ENCODE measurements around the gene LAP3.

Gene LAP3

GRCh38 chr4:17619416-17620105 lies 42.6 kb downstream of the LAP3 start:
- DNase-seq = no peak

DNA sequence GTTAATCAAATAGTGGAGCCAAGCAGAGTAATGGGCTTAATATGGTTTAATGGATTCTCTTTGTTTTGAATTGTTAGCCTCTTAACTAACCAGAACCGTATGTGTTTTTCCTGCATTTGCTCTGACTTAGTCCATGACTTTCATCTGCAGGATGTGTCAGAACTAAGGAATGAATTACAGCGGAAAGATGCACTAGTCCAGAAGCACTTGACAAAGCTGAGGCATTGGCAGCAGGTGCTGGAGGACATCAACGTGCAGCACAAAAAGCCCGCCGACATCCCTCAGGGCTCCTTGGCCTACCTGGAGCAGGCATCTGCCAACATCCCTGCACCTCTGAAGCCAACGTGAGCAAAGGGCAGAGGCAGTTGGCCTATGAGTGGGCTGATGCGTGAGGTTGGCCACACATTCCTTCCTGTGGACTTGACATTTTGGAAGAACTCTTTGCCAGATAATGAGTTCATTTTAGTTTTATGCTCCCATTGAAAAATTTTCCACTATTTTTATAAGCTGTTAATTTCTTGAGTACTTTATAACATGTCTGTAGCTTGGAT lies 46.5 kb downstream of the LAP3 start:
- DNase-seq = no peak

GRCh38 chr4:17624821-17625220 lies 47.8 kb downstream of the LAP3 start:
- no peak for DNase-seq

DNA sequence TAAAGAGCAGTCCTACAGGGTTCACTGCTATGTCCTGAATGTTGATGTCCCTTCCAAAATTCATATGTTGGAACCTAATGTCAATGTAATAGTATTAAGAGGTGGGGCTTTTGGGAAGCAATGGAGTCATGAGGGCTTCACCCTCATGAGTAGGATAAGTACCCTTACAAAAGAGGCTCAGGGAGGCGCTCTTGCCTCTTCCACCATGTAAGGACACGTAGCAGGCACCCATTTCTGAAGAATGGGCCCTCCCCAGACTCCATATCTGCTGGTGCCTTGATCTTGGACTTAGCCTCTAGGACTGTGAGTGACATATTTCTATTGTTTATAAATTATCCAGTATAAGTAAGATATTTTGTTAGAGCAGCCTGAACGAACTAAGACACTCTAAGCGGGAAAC lies 53.2 kb downstream of the LAP3 start:
- DNase-seq = no peak

GRCh38 chr4:17633600-17633999 lies 56.6 kb downstream of the LAP3 start:
- no peak for DNase-seq

DNA sequence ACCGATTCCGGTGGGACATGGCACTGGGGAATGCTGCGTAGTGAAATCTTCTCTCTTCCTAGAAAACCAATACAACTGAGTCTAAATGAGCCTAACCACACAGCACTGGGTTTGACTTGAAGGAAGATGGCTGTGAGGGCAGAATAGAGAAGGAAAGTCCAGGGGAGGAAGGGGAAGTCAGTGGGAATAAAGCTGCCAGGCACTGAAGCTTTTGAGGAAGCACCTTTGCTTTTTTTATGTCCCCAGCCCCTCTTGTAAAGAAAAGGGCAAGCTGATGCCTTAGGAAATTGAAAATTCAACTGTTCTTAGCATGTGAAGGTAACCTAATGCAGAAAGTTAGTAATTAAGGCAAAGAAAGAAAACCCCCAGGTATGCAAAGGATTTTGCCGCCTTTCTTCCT lies 58.1 kb downstream of the LAP3 start:
- no peak for DNase-seq

- DNase-seq = no peak
Observed at GRCh38 chr4:17636341-17636695, 59.3 kb downstream of the LAP3 start.

- peak; percentile 60 to 69 for DNase-seq
Observed at GRCh38 chr4:17636696-17637622, 60.0 kb downstream of the LAP3 start.

GRCh38 chr4:17639136-17639535 lies 62.1 kb downstream of the LAP3 start:
- DNase-seq = no peak

GRCh38 chr4:17642398-17642783 lies 65.4 kb downstream of the LAP3 start:
- DNase-seq = no peak

GRCh38 chr4:17646693-17647092 lies 69.7 kb downstream of the LAP3 start:
- DNase-seq = no peak

GRCh38 chr4:17647176-17647806 lies 70.3 kb downstream of the LAP3 start:
- no peak for DNase-seq

DNA sequence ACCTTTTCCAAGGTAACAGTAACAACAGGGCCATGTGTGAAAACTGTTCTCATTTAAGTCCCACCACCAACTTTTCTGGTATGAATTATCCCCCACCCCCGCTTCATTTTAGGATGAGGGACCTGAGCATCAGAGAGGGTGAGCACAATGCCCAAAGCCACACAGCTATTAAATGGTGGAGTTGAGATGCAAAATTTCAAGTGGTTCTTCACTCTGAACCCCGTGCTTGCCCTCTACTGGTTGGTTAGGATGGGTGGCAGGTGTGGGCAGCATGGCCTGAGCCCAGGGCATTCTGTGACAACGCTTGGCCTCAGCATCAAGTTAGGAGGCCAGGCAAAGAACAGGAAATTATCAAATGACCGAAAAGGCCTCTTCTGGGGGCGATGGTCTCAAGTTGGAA lies 70.9 kb downstream of the LAP3 start:
- DNase-seq = no peak

- no peak for DNase-seq
Observed at GRCh38 chr4:17650406-17650805, 73.4 kb downstream of the LAP3 start.

- DNase-seq = no peak
Observed at GRCh38 chr4:17654701-17655100, 77.7 kb downstream of the LAP3 start.

GRCh38 chr4:17657090-17657489 lies 80.1 kb downstream of the LAP3 start:
- no peak for DNase-seq

Data from activated CD4-positive, alpha-beta T cell treated with anti-CD3 and anti-CD28 coated beads for 4 hours (primary cell).